Endothelial cell of umbilical vein (primary cell): Measurements from ENCODE around the gene AKAP11.

Experiments
- CTCF ChIP-seq, 2 donors: IDR thresholded peaks; 1 replicate in 1 of 2; 2 replicates in 1 of 2; pipeline ENCODE4 v1.5.1; 2011; ENCODE audit warnings: low read length in 2 of 2, mild to moderate bottlenecking in 2 of 2, moderate library complexity in 2 of 2, control low read depth in 1 of 2, inconsistent platforms in 1 of 2, low read depth in 1 of 2; ENCODE audit not compliant: insufficient read depth in 1 of 2; ENCODE audit errors: extremely low read depth in 1 of 2
- EZH2 ChIP-seq: IDR thresholded peaks from 2 replicates; pipeline ENCODE4 v1.6.1; 2012; ENCODE audit warnings: borderline replicate concordance, low read depth, mild to moderate bottlenecking, moderate library complexity, low read length, inconsistent platforms; ENCODE audit not compliant: severe bottlenecking
- GATA2 ChIP-seq: IDR thresholded peaks from 2 replicates; pipeline ENCODE4 v1.7.0; 2011; ENCODE audit warnings: low read depth, mild to moderate bottlenecking, moderate library complexity, mixed read lengths, low read length; ENCODE audit not compliant: insufficient read length, insufficient read depth
- JUN ChIP-seq: IDR thresholded peaks from 2 replicates; pipeline ENCODE4 v1.6.1; 2011; ENCODE audit warnings: borderline replicate concordance, low read depth; ENCODE audit not compliant: insufficient read length, insufficient read depth
- MAX ChIP-seq: IDR thresholded peaks from 2 replicates; pipeline ENCODE4 v1.6.1; 2011; ENCODE audit not compliant: insufficient read depth, insufficient read length
- MYC ChIP-seq: IDR thresholded peaks from one replicate; pipeline ENCODE4 v1.6.1; 2011; ENCODE audit warnings: mild to moderate bottlenecking, low read depth, low read length
- POLR2A ChIP-seq: IDR thresholded peaks from 2 replicates; pipeline ENCODE4 v1.6.1; 2012; ENCODE audit warnings: low read depth, mild to moderate bottlenecking, control low read depth, low read length
- POLR2AphosphoS5 ChIP-seq: IDR thresholded peaks from 2 replicates; pipeline ENCODE4 v1.6.1; 2012; ENCODE audit warnings: low read depth, mild to moderate bottlenecking, control low read depth, low read length, moderate library complexity; ENCODE audit not compliant: insufficient read depth

- no peak for TF ChIP-seq POLR2A
- TF ChIP-seq MAX = no peak
- no peak for TF ChIP-seq CTCF (IDR thresholded peaks at IDR 0.05; ENCODE audit: extremely low read depth in 1 of 2, insufficient read depth in 1 of 2, low read depth in 1 of 2, low read length in 2 of 2)
- TF ChIP-seq GATA2 = no peak
- TF ChIP-seq EZH2 = no peak
- no peak for TF ChIP-seq POLR2AphosphoS5
- no peak for TF ChIP-seq MYC
- TF ChIP-seq JUN = no peak
Measured at GRCh38 chr13:42228527-42228926, 43.4 kb upstream of the AKAP11 start.
